ENCODE measurements around the gene FLOT1.

GRCh38 chr6:30744054-30744805 is 1.7 kb upstream of the FLOT1 start, which contains the start of gene IER3:
- no peak for TF ChIP-seq CTCF (IDR thresholded peaks at IDR 0.05; ENCODE audit: insufficient read depth, low read depth, low read length)
- no peak for TF ChIP-seq EZH2 (IDR thresholded peaks at IDR 0.05; ENCODE audit: insufficient read depth, low read length)
